GM12878 (cell line): Measurements from ENCODE around the gene HRH2. TPM values are rescaled to one million over a fixed set of nuclear protein-coding genes. Genes with fewer than 3 reads are reported as not detected.

ENCODE experiments used
- ATAC-seq: fragments of 200-7000 bp; cut with Tn5 transposase; 3 replicates; pipeline ENCODE4 v1.9.1; 2020; ENCODE audit warnings: mild to moderate bottlenecking, moderate library complexity
- BruUV-seq: library from RNA; stranded (reverse); fragments of 400-500 nt; replicated peaks from 2 replicates; lab custom pipeline; 2021; lab: Mats Ljungman, UMichigan
- CTCF ChIA-PET: fragments of 300-600 bp; sonication (Branson Sonifier 250); formaldehyde crosslinking; extraction: SDS; loops from one replicate; lab custom pipeline; 2021; ENCODE audit warnings: inconsistent platforms; lab: Yijun Ruan, JAX
- POLR2A ChIA-PET: fragments of 350-600 bp; formaldehyde crosslinking; extraction: SDS; loops from one replicate; lab custom pipeline; 2021; ENCODE audit warnings: inconsistent platforms; lab: Charles Lee
- RAD21 ChIA-PET: fragments of 300-600 bp; sonication (Branson Sonifier 250); formaldehyde crosslinking; loops from one replicate; lab custom pipeline; 2023; ENCODE audit warnings: antibody characterized with exemption; ENCODE audit not compliant: unreplicated experiment; lab: Charles Lee
- SMC1A ChIA-PET: fragments of 300-600 bp; sonication (Branson Sonifier 250); formaldehyde crosslinking; loops from one replicate; lab custom pipeline; 2023; ENCODE audit not compliant: unreplicated experiment, uncharacterized antibody; lab: Charles Lee
- DNase-seq: peaks from one replicate; pipeline ENCODE4 v3.0.0-alpha.2; 2011; ENCODE audit warnings: low read depth, low spot score
- FAIRE-seq: peaks from 3 replicates; lab custom pipeline; 2011; peaks lifted over from hg19 to GRCh38; lab: Jason Lieb, UNC
- H2AFZ ChIP-seq: 2 replicates; pipeline ENCODE4 v1.6.0; 2011; ENCODE audit warnings: low read depth, low read length, control low read depth; ENCODE audit not compliant: control insufficient read depth
- H3K27ac ChIP-seq: 2 replicates; pipeline ENCODE4 v1.5.1; 2011; ENCODE audit warnings: control low read depth; ENCODE audit not compliant: control insufficient read depth, insufficient read depth
- H3K27me3 ChIP-seq, 2 experiments: replicated peaks in 1 of 2; 2 replicates each; pipeline versions ENCODE4 v1.6.0 to v1.6.1; 2011; ENCODE audit warnings: low read length in 1 of 2; ENCODE audit not compliant: control insufficient read depth in 2 of 2, insufficient read depth in 2 of 2
- H3K36me3 ChIP-seq, 2 experiments: 2 replicates each; pipeline ENCODE4 v1.5.1; 2011; ENCODE audit warnings: low read length in 1 of 2; ENCODE audit not compliant: control insufficient read depth in 2 of 2, insufficient read depth in 2 of 2
- H3K4me1 ChIP-seq: 2 replicates; pipeline ENCODE4 v1.6.1; 2011; ENCODE audit warnings: mild to moderate bottlenecking, low read length, moderate library complexity, mixed read lengths; ENCODE audit not compliant: control insufficient read depth, insufficient read depth
- H3K4me2 ChIP-seq: 2 replicates; pipeline ENCODE4 v1.6.0; 2011; ENCODE audit warnings: control low read depth; ENCODE audit not compliant: control insufficient read depth, insufficient read depth
- H3K4me3 ChIP-seq: fragments of 200-600 bp; sonication (generic); 2 replicates; pipeline ENCODE4 v1.5.1; 2016
- H3K79me2 ChIP-seq: 2 replicates; pipeline ENCODE4 v1.6.0; 2011; ENCODE audit warnings: low read length; ENCODE audit not compliant: control insufficient read depth, insufficient read depth
- H3K9ac ChIP-seq: 2 replicates; pipeline ENCODE4 v1.8.0; 2011; ENCODE audit warnings: low read length, control low read depth, mixed read lengths; ENCODE audit not compliant: control insufficient read depth, insufficient read depth
- H3K9me3 ChIP-seq: replicated peaks from 3 replicates; pipeline ENCODE4 v1.5.1; 2011; ENCODE audit warnings: mild to moderate bottlenecking, low read length; ENCODE audit not compliant: control insufficient read depth, insufficient read depth
- H4K20me1 ChIP-seq: 2 replicates; pipeline ENCODE4 v1.6.0; 2011; ENCODE audit not compliant: control insufficient read depth, insufficient read depth
- ATF3 ChIP-seq: IDR thresholded peaks from 2 replicates; pipeline ENCODE4 v1.6.1; 2011; ENCODE audit warnings: low read depth, mild to moderate bottlenecking, low read length, moderate library complexity, borderline replicate concordance; ENCODE audit errors: extremely low read depth
- CHD2 ChIP-seq: IDR thresholded peaks from 2 replicates; pipeline ENCODE4 v1.6.1; 2011; ENCODE audit warnings: low read depth, low read length, improper control_type of control experiment, borderline replicate concordance
- EZH2 ChIP-seq: IDR thresholded peaks from 2 replicates; pipeline ENCODE4 v1.6.1; 2012; ENCODE audit warnings: low read depth, mild to moderate bottlenecking, control low read depth, inconsistent platforms, low read length, borderline replicate concordance; ENCODE audit not compliant: control insufficient read depth
- GABPA ChIP-seq: IDR thresholded peaks from 2 replicates; pipeline ENCODE4 v1.6.1; 2014; ENCODE audit warnings: antibody characterized with exemption, low read depth, mild to moderate bottlenecking, inconsistent platforms
- IKZF1 ChIP-seq: fragments of 450-650 bp; conservative IDR thresholded peaks from 2 replicates; pipeline ENCODE4 v1.6.1; 2017; ENCODE audit warnings: antibody characterized with exemption, mild to moderate bottlenecking
- KDM1A ChIP-seq: fragments of 200-600 bp; sonication (generic); IDR thresholded peaks from 2 replicates; pipeline ENCODE4 v1.6.1; 2016; ENCODE audit warnings: borderline replicate concordance
- MEF2A ChIP-seq: IDR thresholded peaks from 2 replicates; pipeline ENCODE4 v1.6.1; 2011; ENCODE audit warnings: low read depth, mild to moderate bottlenecking, low read length, moderate library complexity; ENCODE audit not compliant: insufficient read depth
- MXI1 ChIP-seq: fragments of 150-350 bp; IDR thresholded peaks from 2 replicates; pipeline ENCODE4 v1.6.1; 2011; ENCODE audit warnings: low read depth, mild to moderate bottlenecking, inconsistent platforms, low read length, improper control_type of control experiment
- RAD51 ChIP-seq: fragments of 450-650 bp; IDR thresholded peaks from 2 replicates; pipeline ENCODE4 v1.6.1; 2016; ENCODE audit warnings: moderate library complexity, mild to moderate bottlenecking, inconsistent platforms
- RELA ChIP-seq: fragments of 450-650 bp; IDR thresholded peaks from 2 replicates; pipeline ENCODE4 v1.8.0; 2014; ENCODE audit warnings: borderline replicate concordance; ENCODE audit not compliant: partially characterized antibody
- SMC3 ChIP-seq: IDR thresholded peaks from 2 replicates; pipeline ENCODE4 v1.6.1; 2011; ENCODE audit warnings: low read length, improper control_type of control experiment, borderline replicate concordance
- SREBF1 ChIP-seq: IDR thresholded peaks from 2 replicates; pipeline ENCODE4 v1.6.1; 2012; ENCODE audit warnings: mild to moderate bottlenecking, low read length
- TAF1 ChIP-seq: IDR thresholded peaks from 2 replicates; pipeline ENCODE4 v1.6.1; 2011; ENCODE audit warnings: mild to moderate bottlenecking, low read depth, low read length, borderline replicate concordance
- YBX1 ChIP-seq: fragments of 450-650 bp; IDR thresholded peaks from 2 replicates; pipeline ENCODE4 v1.6.1; 2016; ENCODE audit warnings: antibody characterized with exemption
- WGBS: methylation state at CpG from one replicate; pipeline ENCODE4 v1.1.6; 2016; ENCODE audit warnings: low lambda C conversion rate; ENCODE audit not compliant: insufficient replicate concordance, insufficient coverage; ENCODE audit errors: missing lambda C conversion rate; 5-methylcytosine and 5-hydroxymethylcytosine counted together
- in situ Hi-C: fragments of 300-500 bp; cut with MboI; formaldehyde crosslinking; loops from 9 replicates; pipeline ENCODE4 v1.14.3; 2018; ENCODE audit warnings: mixed read lengths
- intact Hi-C: fragments of 100-400 bp; cut with micrococcal nuclease; formaldehyde crosslinking; loops from one replicate; pipeline ENCODE4 v1.14.2; 2022; ENCODE audit not compliant: unreplicated experiment
- polyA plus RNA-seq, 11 experiments: library from polyadenylated mRNA; depleted of rRNA in 4 of 11; unstranded in 6 of 11; stranded (reverse) in 5 of 11; fragments of >200 nt; fragmentation: Nextera tagmentation in 4 of 11; fragmentation: Illumina TruSeq in 1 of 11; extraction: Ambion mirVana in 4 of 11; extraction: Trizol in 1 of 11; gene quantifications; 1 replicate in 1 of 11; 2 replicates in 10 of 11; pipeline versions ENCODE4 v1.2.1 to v1.2.3, GENCODE V29; 2011 to 2016; ENCODE audit warnings: inconsistent platforms in 2 of 11, missing spikeins in 2 of 11, low read depth in 1 of 11
- total RNA-seq, 4 experiments: library from RNA; depleted of rRNA in 3 of 4; stranded (reverse); fragments of >200 nt in 3 of 4; fragmentation: Illumina TruSeq in 1 of 4; extraction: Trizol in 1 of 4; gene quantifications; 2 replicates each; pipeline versions ENCODE4 v1.2.1 to v1.2.3, GENCODE V29; 2013 to 2021
- TF ChIP-seq, protein P1 (sequence below): fragments of 450-650 bp; IDR thresholded peaks from 2 replicates; pipeline ENCODE4 v1.6.1; 2017; ENCODE audit warnings: mild to moderate bottlenecking, low read depth, inconsistent platforms; ENCODE audit not compliant: poor library complexity, severe bottlenecking
- TF ChIP-seq, protein P2 (sequence below): IDR thresholded peaks from 2 replicates; pipeline ENCODE4 v1.6.1; 2012; ENCODE audit warnings: low read depth, low read length, improper control_type of control experiment

The HRH2 gene
- total and polyA plus RNA-seq, 10 of the 15 experiments (the other 5 are each of a cell fraction or from before 2014, with no cell fraction given) = 0.01 to 0.05 (median 0.03) TPM; not detected in 7

- Histone ChIP-seq H3K9ac (no peak overlapping the region), H2AFZ (no peak overlapping the region), H3K36me3 (no peaks in the 10 kb centered on the region), H3K4me3 (no peak overlapping the region), H4K20me1 (no peaks in the 10 kb centered on the region), H3K79me2 (no peaks in the 10 kb centered on the region), H3K9me3 (no peaks in the 10 kb centered on the region), H3K4me2 (no peak overlapping the region), H3K4me1 (no peaks in the 10 kb centered on the region), H3K27ac (no peak overlapping the region), H3K27me3 (no peaks in the 10 kb centered on the region)
- ChIA-PET SMC1A (no interaction called here), POLR2A (no interaction called here), RAD21 (no interaction called here), CTCF (no interaction called here)
- FAIRE-seq (no peak), DNase-seq (no peak), ATAC-seq (no peak)
- no peak for TF ChIP-seq RAD51
- TF ChIP-seq ATF3 = no peak
- TF ChIP-seq SREBF1 = no peak
- TF ChIP-seq KDM1A = no peak
- TF ChIP-seq MEF2A = no peak
- no peak for TF ChIP-seq TAF1
- WGBS = 50% methylated on average over 12 of the region's 12 CpGs
- intact Hi-C loops = no loop called here
- BruUV-seq = no TSS peak
- in situ Hi-C loops = no loop called here
Measured at GRCh38 chr5:175685701-175686350, 28.0 kb downstream of the HRH2 start.

DNA sequence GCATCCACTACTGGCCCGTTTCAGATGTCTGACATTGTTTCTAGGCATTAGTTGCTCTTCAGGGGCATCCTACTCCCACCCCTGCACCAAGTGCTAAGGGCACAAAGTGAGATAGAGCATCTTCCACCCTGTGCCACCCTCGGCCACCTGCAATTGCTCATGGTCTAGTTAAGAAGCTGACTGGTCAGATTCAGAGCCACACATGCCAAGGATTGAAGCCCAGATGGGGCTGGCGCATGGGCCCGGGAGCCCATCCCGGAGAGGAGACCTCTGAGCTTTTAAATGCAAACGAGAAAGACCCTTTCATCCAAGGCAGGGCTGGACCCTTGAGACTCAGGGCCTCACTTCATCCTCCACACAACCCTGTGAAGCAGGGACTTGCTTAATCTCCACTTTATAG is 28.5 kb downstream of the HRH2 start:
- Histone ChIP-seq H3K27me3 (peaks cover 1 to 4% of the 10 kb centered on the region in 2 experiments; a peak in 2 of 4 replicates), H3K9ac (no peak overlapping the region), H2AFZ (no peak overlapping the region), H3K4me2 (no peak overlapping the region), H3K4me1 (no peaks in the 10 kb centered on the region), H3K27ac (no peak overlapping the region), H3K36me3 (no peaks in the 10 kb centered on the region), H4K20me1 (no peaks in the 10 kb centered on the region), H3K79me2 (no peaks in the 10 kb centered on the region), H3K9me3 (no peaks in the 10 kb centered on the region), H3K4me3 (no peak overlapping the region)
- no peak for ATAC-seq
- ChIA-PET CTCF (no interaction called here), SMC1A (no interaction called here), POLR2A (no interaction called here), RAD21 (no interaction called here)
- BruUV-seq = no TSS peak
- no peak for FAIRE-seq
- no peak for DNase-seq
- intact Hi-C loops (no loop called here), in situ Hi-C loops (no loop called here)
- WGBS = 35% methylated on average over 6 of the region's 6 CpGs
- TF ChIP-seq EZH2 = no peak
- TF ChIP-seq YBX1 = no peak
- TF ChIP-seq, protein P1, sequence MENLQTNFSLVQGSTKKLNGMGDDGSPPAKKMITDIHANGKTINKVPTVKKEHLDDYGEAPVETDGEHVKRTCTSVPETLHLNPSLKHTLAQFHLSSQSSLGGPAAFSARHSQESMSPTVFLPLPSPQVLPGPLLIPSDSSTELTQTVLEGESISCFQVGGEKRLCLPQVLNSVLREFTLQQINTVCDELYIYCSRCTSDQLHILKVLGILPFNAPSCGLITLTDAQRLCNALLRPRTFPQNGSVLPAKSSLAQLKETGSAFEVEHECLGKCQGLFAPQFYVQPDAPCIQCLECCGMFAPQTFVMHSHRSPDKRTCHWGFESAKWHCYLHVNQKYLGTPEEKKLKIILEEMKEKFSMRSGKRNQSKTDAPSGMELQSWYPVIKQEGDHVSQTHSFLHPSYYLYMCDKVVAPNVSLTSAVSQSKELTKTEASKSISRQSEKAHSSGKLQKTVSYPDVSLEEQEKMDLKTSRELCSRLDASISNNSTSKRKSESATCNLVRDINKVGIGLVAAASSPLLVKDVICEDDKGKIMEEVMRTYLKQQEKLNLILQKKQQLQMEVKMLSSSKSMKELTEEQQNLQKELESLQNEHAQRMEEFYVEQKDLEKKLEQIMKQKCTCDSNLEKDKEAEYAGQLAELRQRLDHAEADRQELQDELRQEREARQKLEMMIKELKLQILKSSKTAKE = no peak
- no peak for TF ChIP-seq RELA
- TF ChIP-seq SMC3 = no peak
- no peak for TF ChIP-seq MXI1
- TF ChIP-seq, protein P2, sequence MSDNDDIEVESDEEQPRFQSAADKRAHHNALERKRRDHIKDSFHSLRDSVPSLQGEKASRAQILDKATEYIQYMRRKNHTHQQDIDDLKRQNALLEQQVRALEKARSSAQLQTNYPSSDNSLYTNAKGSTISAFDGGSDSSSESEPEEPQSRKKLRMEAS = no peak
- TF ChIP-seq TAF1 = no peak
- TF ChIP-seq IKZF1 = no peak
- TF ChIP-seq GABPA = no peak
- no peak for TF ChIP-seq CHD2
